Kidney (tissue), 14 donors: ENCODE measurements around the gene ALKBH5. TPM values are rescaled to one million over a fixed set of nuclear protein-coding genes. Genes with fewer than 3 reads are reported as not detected.

Experiments
- DNase-seq, 5 donors: peaks; one replicate each; pipeline ENCODE4 v3.0.0-alpha.2; 2013 to 2020
- FAIRE-seq: peaks from 2 replicates; lab custom pipeline; 2012; peaks lifted over from hg19 to GRCh38; lab: Jason Lieb, UNC
- H3K27ac ChIP-seq, 2 donors: one replicate each; pipeline ENCODE4 v1.7.0; 2013; ENCODE audit warnings: low read depth in 2 of 2, low read length in 2 of 2, inconsistent platforms in 1 of 2
- H3K27me3 ChIP-seq: one replicate; pipeline ENCODE4 v1.7.1; 2013; ENCODE audit warnings: low read length, inconsistent platforms; ENCODE audit not compliant: control insufficient read depth, insufficient read depth
- H3K36me3 ChIP-seq, 3 donors: one replicate each; pipeline versions ENCODE4 v1.7.0 to v1.7.1; 2013; ENCODE audit warnings: low read length in 3 of 3, control low read depth in 1 of 3, inconsistent platforms in 1 of 3; ENCODE audit not compliant: insufficient read depth in 3 of 3, control insufficient read depth in 2 of 3
- H3K4me1 ChIP-seq, 3 donors: one replicate each; pipeline versions ENCODE4 v1.7.0 to v1.7.1; 2013; ENCODE audit warnings: low read length in 3 of 3, inconsistent platforms in 1 of 3, low read depth in 1 of 3; ENCODE audit not compliant: control insufficient read depth in 2 of 3, insufficient read depth in 2 of 3
- H3K4me3 ChIP-seq, 3 donors: one replicate each; pipeline versions ENCODE4 v1.7.0 to v1.8.1; 2013; ENCODE audit warnings: low read length in 3 of 3, control low read depth in 1 of 3, inconsistent platforms in 1 of 3
- H3K9ac ChIP-seq, 3 donors: one replicate each; pipeline versions ENCODE4 v1.7.0 to v1.7.1; 2013; ENCODE audit warnings: low read length in 3 of 3, control low read depth in 1 of 3, inconsistent platforms in 1 of 3
- H3K9me3 ChIP-seq, 3 donors: one replicate each; pipeline versions ENCODE4 v1.7.0 to v1.7.1; 2013; ENCODE audit warnings: low read length in 3 of 3, control low read depth in 1 of 3, inconsistent platforms in 1 of 3; ENCODE audit not compliant: control insufficient read depth in 2 of 3, insufficient read depth in 1 of 3
- CTCF ChIP-seq: IDR thresholded peaks from 3 replicates; pipeline ENCODE4 v1.5.1; 2012; ENCODE audit warnings: mild to moderate bottlenecking, moderate library complexity, borderline replicate concordance; ENCODE audit not compliant: insufficient read depth; ENCODE audit errors: extremely low read depth
- intact Hi-C: fragments of 100-400 bp; cut with DNase I; formaldehyde crosslinking; loops from one replicate; pipeline ENCODE4 v1.11.1; 2022
- polyA plus RNA-seq: library from polyadenylated mRNA; stranded (reverse); fragments of 350-450 nt; fragmentation: Illumina TruSeq; extraction: RNeasy Lipid Tissue Mini Kit (QIAGEN cat#74804); gene quantifications from one replicate; pipeline ENCODE4 v1.2.3, GENCODE V29; 2014; ENCODE audit warnings: low read depth, low replicate concordance; ENCODE audit not compliant: insufficient read depth
- total RNA-seq: library from RNA; stranded (reverse); fragmentation: NEBNext Ultra II Directional; extraction: Animal tissue kit (Norgen Biotek cat#: 25700); gene quantifications from one replicate; pipeline ENCODE4 v1.2.1, GENCODE V29; 2021
- donor health status: control.
- donor health status: control.
- donor health status: control.
- donor health status: control.
- donor health status: control.
- donor health status: DM: yes; HTN: yes; CAD: no.
- donor health status: Normal renal cell carcinoma (clear cell type).

Gene ALKBH5
- total and polyA plus RNA-seq, 2 donors from 2014 or later = 67.1 to 94.4 TPM

- no peak overlapping the region for H3K9ac ChIP-seq
- peaks cover 0 to 6% (median 5%) of the 10 kb centered on the region in 3 donors for H3K4me1 ChIP-seq
- H3K9me3 ChIP-seq = no peaks in the 10 kb centered on the region
- no peaks in the 10 kb centered on the region for H3K36me3 ChIP-seq
- no peak overlapping the region for H3K4me3 ChIP-seq
- H3K27me3 ChIP-seq = no peaks in the 10 kb centered on the region
- H3K27ac ChIP-seq = no peak overlapping the region
- intact Hi-C loops = no loop called here
- FAIRE-seq = no peak
- TF ChIP-seq CTCF = no peak
- peak in 2 of 5 donors; percentile 58 to 59 for DNase-seq
These were observed 3.8 kb upstream of the ALKBH5 start for GRCh38 chr17:18179804-18180203.

GRCh38 chr17:18181358-18181757 is 2.3 kb upstream of the ALKBH5 start:
- FAIRE-seq = no peak
- H3K4me1 ChIP-seq = peaks cover 0 to 12% (median 6%) of the 10 kb centered on the region in 3 donors
- H3K36me3 ChIP-seq = no peaks in the 10 kb centered on the region
- no peak for TF ChIP-seq CTCF
- intact Hi-C loops = no loop called here
- no peaks in the 10 kb centered on the region for H3K27me3 ChIP-seq
- H3K9me3 ChIP-seq = no peaks in the 10 kb centered on the region
- H3K9ac ChIP-seq = no peak overlapping the region
- DNase-seq = no peak
- no peak overlapping the region for H3K4me3 ChIP-seq
- H3K27ac ChIP-seq = no peak overlapping the region

- Histone ChIP-seq H3K9me3 (no peaks in the 10 kb centered on the region), H3K27ac (peak overlapping the region; percentile 97 to 99), H3K4me3 (peak overlapping the region; percentile 73 to 84 (median 76)), H3K36me3 (peaks cover 0 to 2% (median 0%) of the 10 kb centered on the region in 3 donors), H3K27me3 (no peaks in the 10 kb centered on the region), H3K4me1 (peaks cover 0 to 20% (median 7%) of the 10 kb centered on the region in 3 donors), H3K9ac (peak overlapping the region in 2 of 3 donors; percentile 54 to 81)
- intact Hi-C loops = no loop called here
- DNase-seq (peak in 2 of 5 donors; percentile 50 to 76), FAIRE-seq (no peak)
- TF ChIP-seq CTCF = no peak
These were observed 1.3 kb upstream of the ALKBH5 start for GRCh38 chr17:18182110-18182977.
